ENCODE measurements around the gene MLH3.

The MLH3 gene

DNA sequence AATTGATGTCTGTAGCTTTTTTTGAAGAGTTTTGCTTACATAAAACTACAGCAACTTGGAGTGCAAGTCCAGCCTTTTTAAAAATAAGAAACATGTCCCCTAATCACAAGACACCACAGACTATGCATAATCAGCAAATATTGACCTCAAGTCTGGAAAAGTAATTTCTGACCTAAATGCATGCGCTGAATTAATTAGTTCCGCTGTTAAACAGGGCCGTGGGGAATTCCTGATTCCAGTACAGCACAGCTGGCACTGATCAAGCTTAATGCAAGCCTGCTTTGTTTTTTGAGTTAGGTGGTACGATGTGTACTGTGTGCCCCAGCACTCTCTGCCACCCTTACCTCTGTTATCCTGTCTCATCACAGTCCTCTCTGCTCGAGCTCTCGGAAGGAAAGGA lies 9.2 kb downstream of the MLH3 start:
- TF ChIP-seq JUND (IDR thresholded peaks at IDR 0.05; ENCODE audit: low read depth), result no peak
- in situ Hi-C loops (cut with HindIII; ENCODE audit: low pct_unique_long_range_greater_than_20kb, low sequenced_read_pairs), result no loop called here
- DNase-seq (ENCODE audit: low read depth in 1 of 2, low spot score in 1 of 2), result no peak

DNA sequence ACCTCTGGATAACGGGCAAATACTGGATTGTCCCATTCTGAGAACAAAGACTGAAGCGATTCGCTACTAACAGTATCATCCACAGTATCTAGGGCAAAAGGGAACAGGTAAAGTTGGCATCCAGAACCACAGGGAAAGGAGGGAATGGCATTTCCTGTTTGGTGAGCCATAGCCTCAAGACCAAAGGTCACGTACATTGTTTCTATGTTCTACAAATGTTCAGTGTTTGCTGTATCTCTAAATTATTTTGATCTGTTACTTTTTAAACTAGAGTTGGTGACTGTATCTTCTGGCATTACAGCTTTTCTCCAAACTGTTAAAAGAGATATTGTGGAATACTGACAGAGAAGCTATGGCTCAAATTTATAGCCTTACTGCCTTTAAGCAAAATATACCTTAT lies 9.7 kb downstream of the MLH3 start:
- no peak for TF ChIP-seq JUND (IDR thresholded peaks at IDR 0.05; ENCODE audit: low read depth)
- in situ Hi-C loops (cut with HindIII; ENCODE audit: low pct_unique_long_range_greater_than_20kb, low sequenced_read_pairs), result no loop called here
- DNase-seq (ENCODE audit: low read depth in 1 of 2, low spot score in 1 of 2), result peak in 1 of 2 experiments; percentile 19

DNA sequence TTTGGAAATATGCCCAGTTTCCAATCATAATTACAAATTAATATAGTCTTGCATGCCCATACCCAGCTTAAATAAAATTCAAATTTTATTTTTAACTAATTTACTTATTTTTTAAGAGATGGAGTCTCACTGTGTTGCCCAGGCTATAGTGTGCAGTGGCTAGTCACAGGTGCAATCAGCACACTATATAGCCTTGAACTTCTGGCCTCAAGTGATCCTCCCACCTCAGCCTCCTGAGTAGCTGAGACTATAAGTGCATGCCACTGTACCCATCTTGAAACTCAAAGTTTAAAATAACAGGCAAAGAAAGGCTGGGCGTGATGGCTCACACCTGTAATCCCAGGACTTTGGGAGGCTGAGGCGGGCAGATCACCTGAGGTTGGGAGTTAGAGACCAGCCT lies 10.3 kb downstream of the MLH3 start:
- in situ Hi-C loops (cut with HindIII; ENCODE audit: low pct_unique_long_range_greater_than_20kb, low sequenced_read_pairs), result no loop called here
- TF ChIP-seq JUND (IDR thresholded peaks at IDR 0.05; ENCODE audit: low read depth), result no peak
- no peak for DNase-seq (ENCODE audit: low read depth in 1 of 2, low spot score in 1 of 2)

DNA sequence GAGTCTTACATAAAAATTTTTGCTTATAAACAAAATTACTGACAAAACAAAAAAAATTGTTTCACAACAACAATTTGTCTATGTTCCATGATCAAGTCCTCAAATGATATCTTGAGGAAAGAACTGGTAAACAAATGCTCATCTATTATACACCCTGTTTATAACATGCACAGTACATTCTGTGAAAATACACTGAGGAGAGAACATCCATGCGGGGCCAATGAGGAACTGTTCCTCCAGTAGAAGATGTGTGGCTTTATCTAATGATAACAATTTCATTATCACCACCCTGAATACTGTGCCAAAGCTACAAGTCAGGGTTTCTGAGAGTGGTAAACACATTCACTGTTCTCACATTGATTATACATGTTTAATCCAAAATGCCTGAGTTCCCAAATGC lies 10.8 kb downstream of the MLH3 start:
- no peak for DNase-seq (ENCODE audit: low read depth in 1 of 2, low spot score in 1 of 2)
- in situ Hi-C loops (cut with HindIII; ENCODE audit: low pct_unique_long_range_greater_than_20kb, low sequenced_read_pairs), result no loop called here
- TF ChIP-seq JUND (IDR thresholded peaks at IDR 0.05; ENCODE audit: low read depth), result no peak

DNA sequence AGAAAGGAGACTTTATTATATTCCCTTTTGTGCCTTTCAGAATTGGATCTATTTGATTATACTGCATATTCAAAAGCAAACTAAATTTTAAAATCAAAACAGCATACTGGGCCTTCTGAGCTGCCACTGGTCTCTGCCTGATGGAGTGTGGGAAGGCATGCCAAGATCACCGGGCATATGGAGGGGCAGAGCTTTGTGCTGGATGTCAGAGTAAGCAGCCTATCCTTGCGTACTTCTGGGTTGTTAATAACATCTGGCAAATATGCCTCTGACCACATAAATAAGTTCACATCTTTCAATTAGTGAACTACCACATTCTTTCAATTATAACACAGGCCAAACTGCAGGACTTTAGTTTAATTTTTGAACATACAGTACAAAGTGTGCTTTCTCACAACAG lies 18.3 kb downstream of the MLH3 start:
- in situ Hi-C loops (cut with HindIII; ENCODE audit: low pct_unique_long_range_greater_than_20kb, low sequenced_read_pairs), result no loop called here
- no peak for TF ChIP-seq JUND (IDR thresholded peaks at IDR 0.05; ENCODE audit: low read depth)
- no peak for DNase-seq (ENCODE audit: low read depth in 1 of 2, low spot score in 1 of 2)

DNA sequence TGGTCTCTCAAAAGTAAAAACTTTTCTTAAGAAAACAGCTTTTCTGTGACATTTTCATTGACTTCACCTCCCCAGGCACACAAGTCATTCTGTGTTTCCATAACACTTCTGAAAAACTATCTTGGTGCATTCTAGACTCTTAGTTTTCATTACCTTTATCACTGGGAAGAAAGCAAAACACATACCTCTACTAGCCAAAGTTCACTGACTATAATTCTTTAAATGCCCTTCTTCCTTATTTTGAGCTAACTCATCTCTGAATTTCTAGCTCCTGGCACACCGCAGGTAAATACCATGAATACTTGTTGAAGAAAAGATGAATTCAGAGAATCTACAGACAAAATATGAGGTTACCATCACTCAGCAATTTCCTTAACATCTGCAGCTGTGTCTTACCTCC lies 21.1 kb downstream of the MLH3 start:
- no peak for TF ChIP-seq JUND (IDR thresholded peaks at IDR 0.05; ENCODE audit: low read depth)
- no peak for DNase-seq (ENCODE audit: low read depth in 1 of 2, low spot score in 1 of 2)

DNA sequence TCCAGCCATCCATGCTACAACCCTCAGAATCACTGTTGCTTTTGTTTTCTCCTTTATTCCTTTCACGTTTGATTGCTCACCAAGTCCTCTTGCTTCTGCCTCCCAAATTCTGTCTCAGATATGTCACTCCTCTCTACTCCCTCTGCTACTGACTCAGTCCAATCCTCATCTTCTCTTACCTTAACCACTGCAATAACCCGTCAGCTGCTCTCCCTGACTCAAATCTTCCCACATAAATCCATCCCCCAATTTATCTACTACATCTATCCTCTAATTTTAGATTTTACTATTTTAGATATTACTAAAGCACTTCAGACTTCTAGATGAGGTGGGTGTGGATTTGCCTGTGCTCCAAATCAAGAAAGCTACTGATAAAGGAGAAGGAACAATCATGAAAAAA lies 25.4 kb downstream of the MLH3 start:
- TF ChIP-seq JUND (IDR thresholded peaks at IDR 0.05; ENCODE audit: low read depth), result no peak
- no peak for DNase-seq (ENCODE audit: low read depth in 1 of 2, low spot score in 1 of 2)
- in situ Hi-C loops (cut with HindIII; ENCODE audit: low pct_unique_long_range_greater_than_20kb, low sequenced_read_pairs), result no loop called here

More for the DNA sequence above, 21.1 kb downstream of the MLH3 start:
- in situ Hi-C loops (cut with HindIII; ENCODE audit: low pct_unique_long_range_greater_than_20kb, low sequenced_read_pairs), result no loop called here

DNA sequence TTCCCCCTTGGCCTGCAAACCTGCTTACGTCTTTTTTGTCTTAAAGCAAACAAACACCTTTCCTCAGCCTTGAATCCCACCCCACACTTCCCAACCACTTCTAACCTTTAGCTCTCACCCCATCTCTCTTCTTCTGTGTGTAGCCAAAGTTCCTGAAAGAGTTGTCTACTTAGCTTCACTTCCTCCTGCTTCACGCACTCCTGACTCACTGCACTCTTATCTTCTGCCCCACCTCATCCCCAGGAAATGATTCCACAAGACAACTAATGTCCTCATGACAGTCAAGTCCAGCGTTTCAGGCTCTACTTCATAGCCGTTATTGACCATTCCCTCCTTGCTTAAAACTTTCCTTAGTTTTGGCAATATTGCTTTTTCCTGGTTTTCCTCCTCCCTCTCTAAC lies 26.2 kb downstream of the MLH3 start:
- in situ Hi-C loops (cut with HindIII; ENCODE audit: low pct_unique_long_range_greater_than_20kb, low sequenced_read_pairs), result no loop called here
- TF ChIP-seq JUND (IDR thresholded peaks at IDR 0.05; ENCODE audit: low read depth), result no peak
- no peak for DNase-seq (ENCODE audit: low read depth in 1 of 2, low spot score in 1 of 2)

DNA sequence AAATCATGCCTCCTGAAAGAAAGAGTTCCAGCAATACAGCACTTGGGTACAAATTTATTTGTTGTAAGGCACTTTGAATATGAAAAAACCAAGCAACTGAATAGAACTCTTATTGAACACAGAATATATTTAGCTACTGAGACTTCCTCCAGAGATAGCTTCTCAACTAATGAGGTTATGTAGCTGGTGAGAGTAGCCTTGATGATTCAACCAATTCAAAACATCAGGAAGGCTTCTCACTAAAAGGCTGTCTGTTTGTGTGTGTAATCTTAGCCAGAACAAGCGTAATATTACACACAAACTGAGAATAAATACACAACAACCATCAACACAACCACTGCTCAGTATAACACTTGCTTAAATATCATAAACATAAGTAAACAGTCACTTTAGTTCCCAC lies 28.2 kb downstream of the MLH3 start:
- in situ Hi-C loops (cut with HindIII; ENCODE audit: low pct_unique_long_range_greater_than_20kb, low sequenced_read_pairs), result no loop called here

DNA sequence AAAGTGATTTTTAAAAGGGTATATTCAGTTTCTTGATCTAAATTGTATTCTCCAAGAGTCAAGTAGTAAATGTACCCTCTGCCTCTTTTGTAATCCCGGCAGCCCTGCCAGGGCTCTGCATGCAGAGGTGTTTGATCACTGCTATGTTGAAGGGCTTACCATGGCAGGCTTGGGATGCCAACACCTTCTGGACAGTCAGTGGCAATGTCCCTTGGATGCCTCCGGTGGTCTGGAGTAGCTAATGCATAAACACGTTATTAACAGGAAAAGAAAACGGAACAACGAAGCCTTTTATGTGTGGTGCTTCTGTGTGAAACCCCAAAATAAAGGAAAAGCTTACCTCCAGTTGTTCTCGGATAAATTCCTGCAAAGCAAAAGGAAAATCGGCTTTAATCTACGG lies 28.6 kb downstream of the MLH3 start:
- no peak for TF ChIP-seq JUND (IDR thresholded peaks at IDR 0.05; ENCODE audit: low read depth)
- DNase-seq (ENCODE audit: low read depth in 1 of 2, low spot score in 1 of 2), result peak in 1 of 2 experiments; percentile 47
- in situ Hi-C loops (cut with HindIII; ENCODE audit: low pct_unique_long_range_greater_than_20kb, low sequenced_read_pairs), result no loop called here

More for the DNA sequence above, 28.2 kb downstream of the MLH3 start:
- no peak for TF ChIP-seq JUND (IDR thresholded peaks at IDR 0.05; ENCODE audit: low read depth)
- DNase-seq (ENCODE audit: low read depth in 1 of 2, low spot score in 1 of 2), result no peak

DNA sequence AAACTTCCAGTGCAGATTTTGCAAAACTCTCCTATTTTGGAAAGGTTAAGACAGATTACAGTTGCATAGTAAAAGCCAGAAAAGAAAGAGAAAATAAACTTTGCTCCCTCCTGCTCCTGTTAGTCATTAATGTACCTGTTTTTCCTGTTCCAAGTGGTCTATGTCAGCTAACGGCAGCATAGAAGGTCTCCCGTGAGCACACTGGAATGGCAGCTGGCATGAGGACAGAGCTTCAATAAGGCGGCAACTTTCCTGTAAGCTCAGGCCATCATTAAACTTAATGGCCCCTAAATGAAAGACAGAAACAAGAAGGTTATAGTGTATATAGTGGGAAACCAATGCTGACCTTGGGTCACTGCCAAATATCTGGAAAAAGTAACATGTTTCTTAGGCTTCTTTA lies 32.6 kb downstream of the MLH3 start:
- TF ChIP-seq JUND (IDR thresholded peaks at IDR 0.05; ENCODE audit: low read depth), result no peak
- in situ Hi-C loops (cut with HindIII; ENCODE audit: low pct_unique_long_range_greater_than_20kb, low sequenced_read_pairs), result no loop called here
- DNase-seq (ENCODE audit: low read depth in 1 of 2, low spot score in 1 of 2), result no peak

DNA sequence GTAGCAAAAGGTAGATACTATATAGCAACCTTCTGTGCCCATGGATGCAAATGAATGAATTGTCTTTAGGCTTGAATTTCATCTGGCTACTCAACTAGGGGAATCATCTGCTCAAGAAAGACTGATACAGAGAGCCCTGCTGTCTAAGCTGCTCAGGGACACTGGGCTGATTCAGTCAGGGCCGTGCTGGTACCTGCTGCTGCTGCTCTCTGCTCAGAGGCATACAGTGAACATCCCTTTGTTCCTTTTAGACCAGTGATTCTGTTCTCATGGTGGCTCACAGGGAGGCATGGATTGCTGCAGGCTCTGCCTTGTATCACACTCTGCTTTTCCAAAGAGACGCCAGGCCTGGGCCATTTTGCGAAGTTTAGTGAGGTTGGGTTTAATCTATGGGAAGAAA lies 34.5 kb downstream of the MLH3 start:
- DNase-seq (ENCODE audit: low read depth in 1 of 2, low spot score in 1 of 2), result no peak
- TF ChIP-seq JUND (IDR thresholded peaks at IDR 0.05; ENCODE audit: low read depth), result no peak
- in situ Hi-C loops (cut with HindIII; ENCODE audit: low pct_unique_long_range_greater_than_20kb, low sequenced_read_pairs), result no loop called here

DNA sequence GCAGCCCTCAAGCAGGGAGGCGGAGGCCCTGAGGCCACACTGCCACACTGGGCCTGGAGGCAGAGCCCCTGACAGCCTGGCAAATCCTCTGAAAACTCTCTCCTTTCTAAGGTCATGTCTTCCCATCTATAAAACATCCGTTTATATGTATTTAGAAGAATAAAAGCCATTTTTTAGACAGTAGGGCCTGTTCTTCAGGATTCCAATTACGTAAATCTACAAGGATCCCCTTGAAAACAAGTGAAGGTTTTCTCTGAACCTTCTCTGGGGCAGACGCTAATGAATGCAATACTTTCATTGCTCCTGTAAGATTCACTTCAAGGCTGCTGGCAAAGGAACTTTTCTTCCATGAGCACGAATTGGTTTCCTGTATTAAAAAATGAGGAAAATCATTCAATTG lies 35.8 kb downstream of the MLH3 start:
- no peak for TF ChIP-seq JUND (IDR thresholded peaks at IDR 0.05; ENCODE audit: low read depth)
- in situ Hi-C loops (cut with HindIII; ENCODE audit: low pct_unique_long_range_greater_than_20kb, low sequenced_read_pairs), result no loop called here
- DNase-seq (ENCODE audit: low read depth in 1 of 2, low spot score in 1 of 2), result no peak

DNA sequence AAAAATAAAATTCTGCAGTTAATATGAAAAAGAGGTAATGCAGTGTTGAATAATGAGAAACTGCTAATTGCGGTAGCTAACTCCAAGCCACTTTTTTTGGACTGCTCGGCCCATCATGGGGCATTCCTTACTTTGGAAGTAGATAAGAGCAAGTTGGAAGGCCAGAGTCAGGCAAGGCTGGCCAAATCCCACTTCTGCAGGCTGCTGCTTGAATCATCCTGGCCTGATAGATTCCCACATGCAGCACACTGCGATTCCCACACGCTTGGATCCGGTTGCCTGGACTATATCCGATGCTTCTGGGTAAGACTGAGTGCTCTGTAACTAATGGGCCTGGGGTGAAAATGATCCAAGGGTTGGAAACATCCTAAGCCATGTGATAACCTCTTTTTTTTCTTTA lies 38.0 kb downstream of the MLH3 start:
- in situ Hi-C loops (cut with HindIII; ENCODE audit: low pct_unique_long_range_greater_than_20kb, low sequenced_read_pairs), result no loop called here
- TF ChIP-seq JUND (IDR thresholded peaks at IDR 0.05; ENCODE audit: low read depth), result no peak
- no peak for DNase-seq (ENCODE audit: low read depth in 1 of 2, low spot score in 1 of 2)

Data from T47D (cell line).